Measurements from ENCODE around the gene SAP25. TPM values are rescaled to one million over a fixed set of nuclear protein-coding genes. Genes with fewer than 3 reads are reported as not detected.
"Not testable (repeated sequence)": the region's sequence is repeated elsewhere in the genome, so short reads cannot be mapped to it uniquely, and the experiment has no call there.

SAP25 gene
- total RNA-seq, 2 donors from 2014 or later, result not detected

DNA sequence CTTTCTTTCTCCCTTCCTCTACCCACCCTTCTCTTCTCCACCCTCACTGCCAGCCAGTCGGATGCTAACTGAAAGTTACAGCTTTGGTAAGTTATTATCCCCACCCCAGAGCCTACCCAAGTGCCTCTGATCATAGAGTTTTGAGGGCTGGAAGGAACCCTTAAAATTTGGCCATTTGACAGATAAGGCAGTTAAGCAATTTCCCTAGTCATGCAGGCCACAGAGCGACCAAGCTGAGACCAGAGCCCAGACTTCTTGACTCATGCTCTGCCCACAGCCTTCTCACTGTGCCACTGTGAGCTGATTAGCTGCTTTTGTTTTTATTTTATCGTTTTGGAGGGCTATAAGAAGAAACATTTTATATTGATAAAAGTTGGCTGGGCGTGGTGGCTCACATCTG, 17.2 kb downstream of the SAP25 start:
- Histone ChIP-seq H3K27ac (no peak overlapping the region), H3K4me3 (no peak overlapping the region), H3K27me3 (no peaks in the 10 kb centered on the region), H3K4me1 (peaks cover 12% of the 10 kb centered on the region), H3K9me3 (no peaks in the 10 kb centered on the region), H3K36me3 (replicated peaks in 1 of 2; ENCODE audit: insufficient read depth in 1 of 2, low read depth in 2 of 2) (peaks cover 12 to 24% of the 10 kb centered on the region in 2 donors)
- 64 to 78% methylated on average over 4 of the region's 4 CpGs for WGBS, 2 donors
- ATAC-seq, result no peak
- TF ChIP-seq CTCF (IDR thresholded peaks at IDR 0.05), result no peak
- TF ChIP-seq POLR2A (IDR thresholded peaks at IDR 0.05), result no peak
- no peak for DNase-seq
- intact Hi-C loops (cut with DNase I), result no loop called here

DNA sequence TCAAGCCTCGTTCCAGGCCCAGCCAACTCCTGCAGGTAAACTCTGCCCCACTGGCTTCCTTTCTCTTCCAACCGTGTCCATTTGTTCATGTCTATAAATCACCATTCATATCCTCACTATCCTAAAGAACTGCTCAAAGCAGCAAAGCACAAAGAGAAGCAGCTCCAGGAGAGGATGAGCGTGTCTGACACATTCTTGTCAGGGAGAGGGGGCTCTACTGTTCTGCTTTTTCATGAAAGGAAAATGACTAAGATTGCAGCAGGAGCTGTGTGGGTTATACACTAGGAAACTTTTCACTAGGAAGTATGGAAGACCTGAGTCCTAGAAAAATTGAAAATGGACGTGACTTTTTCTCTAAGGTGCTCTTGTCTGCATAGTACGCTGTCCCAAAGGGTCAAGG, 18.0 kb downstream of the SAP25 start:
- peaks cover 12% of the 10 kb centered on the region for H3K4me1 ChIP-seq
- intact Hi-C loops (cut with DNase I), result no loop called here
- no peak overlapping the region for H3K27ac ChIP-seq

DNA sequence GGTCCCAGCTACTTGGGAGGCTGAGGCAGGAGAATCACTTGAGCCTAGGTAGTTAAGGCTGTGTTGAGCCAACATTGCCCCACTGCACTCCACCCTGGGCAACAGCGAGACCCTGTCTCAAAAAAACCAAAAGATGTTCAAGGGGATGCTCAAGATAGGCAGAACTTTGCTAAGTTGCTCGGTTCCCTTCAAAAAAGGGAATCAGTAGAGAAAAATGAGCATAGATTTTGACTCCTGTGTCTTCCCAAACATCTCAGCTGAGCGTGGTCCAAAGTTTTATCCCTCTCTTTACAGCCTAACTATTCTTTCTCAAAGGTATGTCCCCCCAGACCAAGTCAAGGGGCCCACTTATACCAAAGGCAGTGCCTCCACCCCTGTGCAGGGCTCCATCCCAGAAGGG, 20.7 kb downstream of the SAP25 start:
- Histone ChIP-seq H3K9me3 (no peaks in the 10 kb centered on the region), H3K4me1 (peaks cover 12% of the 10 kb centered on the region), H3K27ac (no peak overlapping the region), H3K4me3 (no peak overlapping the region), H3K36me3 (replicated peaks in 1 of 2; ENCODE audit: insufficient read depth in 1 of 2, low read depth in 2 of 2) (peaks cover 12 to 23% of the 10 kb centered on the region in 2 donors), H3K27me3 (no peaks in the 10 kb centered on the region)
- TF ChIP-seq CTCF (IDR thresholded peaks at IDR 0.05), result no peak
- TF ChIP-seq POLR2A (IDR thresholded peaks at IDR 0.05), result no peak
- intact Hi-C loops (cut with DNase I), result no loop called here
- WGBS, 2 donors, result 93 to 96% methylated on average over 3 of the region's 3 CpGs
- ATAC-seq (no peak), DNase-seq (no peak)

More for the DNA sequence above, 18.0 kb downstream of the SAP25 start:
- DNase-seq, result no peak
- Histone ChIP-seq H3K27me3 (no peaks in the 10 kb centered on the region), H3K9me3 (no peaks in the 10 kb centered on the region), H3K36me3 (replicated peaks in 1 of 2; ENCODE audit: insufficient read depth in 1 of 2, low read depth in 2 of 2) (peaks cover 12 to 24% of the 10 kb centered on the region in 2 donors), H3K4me3 (no peak overlapping the region)
- TF ChIP-seq CTCF (IDR thresholded peaks at IDR 0.05) (no peak), POLR2A (IDR thresholded peaks at IDR 0.05) (no peak)
- no peak for ATAC-seq
- 77 to 82% methylated on average over 5 of the region's 5 CpGs for WGBS, 2 donors

DNA sequence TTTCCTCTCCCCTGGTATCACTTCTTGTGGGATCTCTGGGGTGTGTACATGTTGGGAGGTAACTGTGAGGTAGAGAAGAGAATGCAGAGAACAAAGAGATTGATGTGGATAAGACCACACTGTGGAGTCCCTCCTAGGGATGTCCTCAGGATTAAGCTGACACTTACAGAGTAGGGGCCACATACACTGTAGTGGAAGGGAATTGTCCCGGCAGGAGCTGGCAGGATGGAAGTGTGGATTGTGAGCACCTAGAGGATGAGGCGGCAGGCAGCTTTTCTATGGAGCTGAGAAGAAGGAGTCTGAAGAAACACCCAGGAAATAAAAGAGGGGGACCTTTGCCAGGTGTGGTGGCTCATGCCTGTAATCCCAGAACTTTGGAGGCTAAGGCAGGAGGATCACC, 21.2 kb downstream of the SAP25 start:
- WGBS, 2 donors, result 92 to 100% methylated on average over 2 of the region's 2 CpGs
- no peaks in the 10 kb centered on the region for H3K9me3 ChIP-seq
- intact Hi-C loops (cut with DNase I), result no loop called here
- H3K27me3 ChIP-seq, result no peaks in the 10 kb centered on the region
- no peak overlapping the region for H3K4me3 ChIP-seq
- ATAC-seq (no peak), DNase-seq (no peak)
- peaks cover 17% of the 10 kb centered on the region for H3K4me1 ChIP-seq
- H3K27ac ChIP-seq, result no peak overlapping the region
- peaks cover 12 to 23% of the 10 kb centered on the region in 2 donors for H3K36me3 ChIP-seq (replicated peaks in 1 of 2; ENCODE audit: insufficient read depth in 1 of 2, low read depth in 2 of 2)
- TF ChIP-seq CTCF (IDR thresholded peaks at IDR 0.05), result no peak
- no peak for TF ChIP-seq POLR2A (IDR thresholded peaks at IDR 0.05)

DNA sequence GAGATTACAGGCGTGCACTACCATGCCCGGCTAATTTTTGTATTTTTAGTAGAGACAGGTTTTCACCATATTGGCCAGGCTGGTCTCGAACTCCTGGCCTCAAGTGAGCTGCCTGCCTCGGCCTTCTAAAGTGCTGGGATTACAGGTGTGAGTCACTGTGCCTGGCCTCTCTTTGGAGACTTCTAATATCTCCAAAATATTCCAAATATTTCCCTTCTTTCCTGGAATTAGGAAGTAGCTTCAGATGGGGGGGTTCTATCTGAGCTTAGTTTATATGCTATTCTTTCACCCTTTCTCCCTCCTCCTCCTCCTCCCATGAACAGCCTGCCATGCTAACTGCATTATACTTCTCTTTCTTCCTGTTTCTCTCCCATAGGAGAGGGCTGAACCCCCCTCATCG, 25.3 kb downstream of the SAP25 start:
- H3K4me1 ChIP-seq, result peaks cover 58% of the 10 kb centered on the region
- ATAC-seq; H3K9me3 ChIP-seq; H3K4me3 ChIP-seq; DNase-seq; H3K27me3 ChIP-seq; intact Hi-C loops (cut with DNase I); H3K36me3 ChIP-seq (replicated peaks in 1 of 2; ENCODE audit: insufficient read depth in 1 of 2, low read depth in 2 of 2): not testable (repeated sequence)
- 80% methylated on average over 5 of the region's 5 CpGs for WGBS, 2 donors
- H3K27ac ChIP-seq, result peak overlapping the region; percentile 89 to 98 (median 95)

Data from body of pancreas (tissue), 4 donors.